Measurements from ENCODE around the gene PIP5K1B.
"Not testable (repeated sequence)": the region's sequence is repeated elsewhere in the genome, so short reads cannot be mapped to it uniquely, and the experiment has no call there.

PIP5K1B gene

GRCh38 chr9:68704814-68705530 is at the start of gene PIP5K1B:
Gene PIP5K1B (plus strand): TSS chr9:68705240. CDS start chr9:68822615, 117,375 bp downstream.
- DNase-seq, result peak in 1 of 2 experiments; percentile 32

GRCh38 chr9:68664036-68664435 is 41.0 kb upstream of the PIP5K1B start:
- DNase-seq, result no peak

- DNase-seq, result no peak
These were observed 36.9 kb upstream of the PIP5K1B start for GRCh38 chr9:68668127-68668526.

- no peak for DNase-seq
These were observed 35.8 kb upstream of the PIP5K1B start for GRCh38 chr9:68669218-68669617.

- no peak for DNase-seq
These were observed 32.8 kb upstream of the PIP5K1B start for GRCh38 chr9:68672215-68672614.

- no peak for DNase-seq
These were observed 32.4 kb upstream of the PIP5K1B start for GRCh38 chr9:68672625-68673024.

GRCh38 chr9:68678430-68678829 is 26.6 kb upstream of the PIP5K1B start:
- DNase-seq, result peak in 1 of 2 experiments; percentile 21

GRCh38 chr9:68683433-68683832 is 21.6 kb upstream of the PIP5K1B start:
- DNase-seq, result no peak

GRCh38 chr9:68685213-68685612 is 19.8 kb upstream of the PIP5K1B start:
- no peak for DNase-seq

- DNase-seq, result peak in 1 of 2 experiments; percentile 7
These were observed 19.3 kb upstream of the PIP5K1B start for GRCh38 chr9:68685770-68686169.

- no peak for DNase-seq
These were observed 15.0 kb upstream of the PIP5K1B start for GRCh38 chr9:68690088-68690487.

GRCh38 chr9:68692519-68692918 is 12.5 kb upstream of the PIP5K1B start:
- DNase-seq, result no peak

GRCh38 chr9:68694125-68694524 is 10.9 kb upstream of the PIP5K1B start:
- no peak for DNase-seq

- no peak for DNase-seq
These were observed 7.2 kb upstream of the PIP5K1B start for GRCh38 chr9:68697851-68698250.

GRCh38 chr9:68698943-68699509 is 6.0 kb upstream of the PIP5K1B start:
- no peak for DNase-seq

- not testable (repeated sequence) for DNase-seq
These were observed 5.4 kb upstream of the PIP5K1B start for GRCh38 chr9:68699625-68700024.

- no peak for DNase-seq
These were observed 2.5 kb upstream of the PIP5K1B start for GRCh38 chr9:68702493-68702892.

GRCh38 chr9:68703672-68704071 is 1.4 kb upstream of the PIP5K1B start:
- DNase-seq, result no peak

GRCh38 chr9:68704498-68704813 is 584 bp upstream of the PIP5K1B start:
- no peak for DNase-seq

- DNase-seq, result peak in 1 of 2 experiments; percentile 13
These were observed 707 bp downstream of the PIP5K1B start for GRCh38 chr9:68705531-68706362.

GRCh38 chr9:68706363-68707201 is 1.5 kb downstream of the PIP5K1B start:
- DNase-seq, result no peak

GRCh38 chr9:68707801-68708488 is 2.9 kb downstream of the PIP5K1B start:
- DNase-seq, result no peak
